ENCODE measurements around the gene CAPN1.
"Not testable (repeated sequence)": the region's sequence is repeated elsewhere in the genome, so short reads cannot be mapped to it uniquely, and the experiment has no call there.

CAPN1 gene

GRCh38 chr11:65219930-65220213 is 38.1 kb downstream of the CAPN1 start:
- FAIRE-seq: no peak

- no peak for FAIRE-seq
Measured at GRCh38 chr11:65221026-65221425, 39.3 kb downstream of the CAPN1 start.

GRCh38 chr11:65223011-65223410 is 41.3 kb downstream of the CAPN1 start:
- FAIRE-seq: no peak

DNA sequence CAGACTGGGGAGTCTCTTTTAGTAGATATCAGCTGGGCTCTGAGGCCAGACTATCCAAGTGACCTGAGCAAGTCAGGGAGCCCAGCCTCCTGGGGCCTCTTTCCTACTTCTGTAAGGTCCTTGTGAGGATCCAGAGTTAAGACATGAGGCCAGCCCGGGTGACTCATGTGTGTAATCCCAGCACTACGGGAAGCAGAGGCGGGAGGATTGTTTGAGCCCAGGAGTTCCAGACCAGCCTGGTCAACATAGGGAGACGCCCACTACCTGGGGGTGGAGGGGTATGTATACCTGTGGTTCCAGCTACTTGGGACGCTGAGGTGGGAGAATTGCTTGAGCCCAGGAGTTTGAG is 43.2 kb downstream of the CAPN1 start:
- no peak for FAIRE-seq

DNA sequence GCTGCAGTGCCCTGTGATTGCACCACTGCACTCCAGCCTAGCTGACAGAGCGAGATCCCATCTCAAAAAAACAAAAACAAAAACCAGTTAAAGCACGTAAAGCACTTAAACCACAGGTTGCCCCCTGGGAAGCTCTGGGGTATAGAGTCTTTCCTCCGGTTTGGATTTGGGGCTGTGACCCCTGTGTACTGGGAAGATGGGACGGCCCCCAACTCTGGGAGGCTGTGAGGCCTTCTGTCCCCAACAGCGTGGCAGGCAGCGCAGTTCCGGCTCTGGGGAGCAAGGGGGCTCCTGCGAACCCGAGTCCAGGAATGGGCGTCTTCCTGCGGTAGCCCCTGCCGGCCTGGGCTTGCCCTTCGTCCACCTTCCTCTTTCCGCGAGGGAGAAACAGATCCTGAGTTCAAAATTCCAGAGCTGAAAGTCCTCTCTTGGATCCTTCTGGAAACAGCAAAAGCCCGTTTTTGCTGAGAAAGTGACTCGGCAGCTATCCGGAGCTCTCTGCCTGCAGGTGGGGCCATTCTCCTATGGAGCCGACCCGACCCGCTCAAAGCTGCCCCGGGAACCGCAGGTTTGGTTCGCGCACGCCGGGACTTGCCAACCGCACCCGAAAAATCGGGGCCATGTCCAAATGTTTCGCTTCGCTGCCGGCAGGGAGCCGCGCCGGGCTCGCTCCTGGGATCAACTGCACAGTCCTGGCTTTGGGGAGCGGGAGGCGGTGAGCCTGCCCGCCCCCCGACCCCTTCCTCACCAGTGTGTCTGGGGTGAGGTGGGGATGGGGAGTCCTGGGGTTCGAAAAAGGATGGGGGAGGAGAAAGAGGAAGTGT is 43.8 kb downstream of the CAPN1 start:
- FAIRE-seq: no peak

GRCh38 chr11:65226103-65226442 is 44.3 kb downstream of the CAPN1 start:
- FAIRE-seq: no peak

DNA sequence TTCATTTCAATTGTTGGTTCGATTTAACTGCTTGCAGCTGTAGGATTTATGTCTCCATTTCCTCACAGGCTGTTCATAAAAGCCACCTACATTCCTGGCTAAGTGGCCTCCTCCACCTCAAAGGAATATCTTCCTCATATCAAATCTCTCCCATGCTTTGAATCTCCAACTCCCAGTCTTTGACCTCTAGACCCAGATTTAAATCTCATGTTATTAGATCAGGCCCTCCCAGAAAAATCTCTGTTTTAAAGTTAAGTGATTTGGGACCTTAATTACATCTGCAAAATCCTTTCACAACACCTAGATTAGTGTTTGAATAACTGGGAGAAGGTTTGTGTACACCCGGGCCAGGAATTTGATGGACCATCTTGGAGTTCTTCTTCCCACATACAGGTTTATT is 46.2 kb downstream of the CAPN1 start:
- FAIRE-seq: no peak

DNA sequence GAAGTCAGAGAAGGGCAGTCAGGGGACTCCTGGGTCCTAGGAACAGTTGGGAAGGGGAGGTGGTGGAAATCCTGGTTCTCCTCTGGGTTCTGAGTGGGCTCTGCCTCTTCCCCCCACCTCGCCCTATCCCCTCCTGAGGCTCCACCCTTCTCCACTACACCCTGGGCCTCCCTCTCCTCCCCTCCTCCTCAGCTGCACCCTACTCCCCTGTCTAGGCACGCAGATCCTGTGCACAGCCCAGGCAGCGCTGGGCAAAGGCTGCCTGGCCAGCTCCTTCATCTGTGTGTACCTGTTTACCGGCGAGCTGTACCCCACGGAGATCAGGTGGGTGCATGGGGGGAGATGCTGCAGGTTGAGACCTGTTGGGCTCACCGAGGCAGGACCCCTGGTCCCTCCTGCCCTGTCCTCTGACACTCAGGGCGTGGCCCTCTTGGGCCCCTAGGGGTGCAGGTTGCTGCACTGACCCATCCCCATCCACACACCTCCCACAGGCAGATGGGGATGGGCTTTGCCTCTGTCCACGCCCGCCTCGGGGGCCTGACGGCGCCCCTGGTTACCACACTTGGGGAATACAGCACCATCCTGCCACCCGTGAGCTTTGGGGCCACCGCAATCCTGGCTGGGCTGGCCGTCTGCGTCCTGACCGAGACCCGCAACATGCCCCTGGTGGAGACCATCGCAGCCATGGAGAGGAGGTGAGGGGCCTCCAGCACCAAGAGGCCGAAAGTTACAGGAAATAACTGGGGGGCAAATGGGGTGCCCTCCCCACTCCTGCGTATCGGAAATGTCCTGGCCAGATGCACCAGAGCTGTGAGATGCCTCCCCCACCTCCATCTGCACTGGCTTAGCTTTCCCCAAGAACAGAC is 54.7 kb downstream of the CAPN1 start:
- FAIRE-seq: no peak

DNA sequence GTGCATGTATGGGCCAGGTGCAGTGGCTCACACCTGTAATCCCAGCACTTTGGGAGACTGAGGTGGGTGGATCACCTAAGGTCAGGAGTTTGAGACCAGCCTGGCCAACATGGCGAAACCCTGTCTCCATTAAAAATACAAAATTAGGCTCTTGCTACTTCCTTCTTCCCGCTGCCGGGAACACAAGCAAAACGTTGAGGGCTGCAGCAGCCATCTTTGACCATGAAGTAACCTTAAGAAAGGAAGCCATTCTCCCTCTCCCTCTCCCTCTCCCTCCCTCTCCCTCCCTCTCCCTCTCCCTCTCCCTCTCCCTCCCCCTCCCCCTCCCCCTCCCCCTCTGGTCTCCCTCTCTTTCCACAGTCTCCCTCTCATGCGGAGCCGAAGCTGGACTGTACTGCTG is 56.6 kb downstream of the CAPN1 start:
- FAIRE-seq: not testable (repeated sequence)

DNA sequence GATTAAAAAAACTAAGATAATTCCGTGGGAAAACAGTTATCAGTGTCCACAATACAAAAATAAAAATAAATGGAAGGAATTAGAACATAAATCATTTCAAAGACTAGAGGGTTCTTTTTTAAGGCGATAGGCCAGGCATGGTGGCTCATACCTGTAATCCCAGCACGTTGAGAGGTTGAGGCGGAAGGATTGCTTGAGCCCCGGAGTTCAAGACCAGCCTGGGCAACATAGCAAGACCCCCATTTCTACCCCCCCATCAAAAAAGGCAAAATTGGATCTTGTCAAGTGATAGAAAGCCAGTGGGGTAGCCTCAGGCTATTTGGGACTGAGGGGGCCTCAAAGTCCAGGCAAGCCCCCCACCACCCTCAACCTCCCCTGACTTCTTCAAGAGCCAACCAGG is 59.4 kb downstream of the CAPN1 start:
- FAIRE-seq: no peak

- FAIRE-seq: no peak
Measured at GRCh38 chr11:65241692-65242091, 60.0 kb downstream of the CAPN1 start.

DNA sequence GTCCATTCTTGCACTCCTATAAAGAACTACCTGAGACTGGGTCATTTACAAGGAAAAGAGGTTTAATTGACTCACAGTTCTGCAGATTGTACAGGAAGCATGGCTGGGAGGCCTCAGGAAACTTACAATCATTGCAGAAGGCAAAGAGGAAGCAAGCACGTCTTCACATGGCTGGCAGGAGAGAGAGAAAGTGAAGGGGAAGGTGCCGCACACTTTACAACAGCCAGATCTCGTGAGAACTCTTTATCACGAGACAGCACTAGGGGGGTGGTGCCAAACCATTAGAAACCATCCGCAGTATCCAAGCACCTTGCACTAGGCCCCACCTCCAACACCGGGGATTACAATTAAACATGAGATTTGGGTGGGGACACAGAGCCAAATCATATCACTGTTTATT is 60.7 kb downstream of the CAPN1 start:
- no peak for FAIRE-seq

DNA sequence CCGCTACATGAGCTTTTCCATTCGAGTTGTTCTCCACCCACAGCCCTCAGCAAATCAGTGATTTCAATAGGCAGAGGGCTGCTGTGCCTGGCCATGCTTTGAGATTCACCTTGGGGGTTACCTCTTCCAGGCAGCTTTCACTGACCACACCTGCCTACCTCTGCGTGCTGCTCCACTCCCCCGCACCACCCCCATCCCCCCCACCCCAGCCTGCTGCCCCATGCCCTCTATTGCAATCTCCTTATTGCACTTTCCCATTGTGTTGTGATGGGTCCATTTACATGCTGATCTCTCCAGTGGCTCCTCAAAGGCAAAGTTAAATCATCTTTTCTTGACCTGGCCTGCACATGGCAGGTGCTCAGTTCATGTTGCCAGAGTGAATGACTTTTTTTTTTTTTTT is 62.1 kb downstream of the CAPN1 start:
- no peak for FAIRE-seq

- FAIRE-seq: not testable (repeated sequence)
Measured at GRCh38 chr11:65245046-65245445, 63.3 kb downstream of the CAPN1 start.

GRCh38 chr11:65246506-65246905 is 64.8 kb downstream of the CAPN1 start:
- no peak for FAIRE-seq

DNA sequence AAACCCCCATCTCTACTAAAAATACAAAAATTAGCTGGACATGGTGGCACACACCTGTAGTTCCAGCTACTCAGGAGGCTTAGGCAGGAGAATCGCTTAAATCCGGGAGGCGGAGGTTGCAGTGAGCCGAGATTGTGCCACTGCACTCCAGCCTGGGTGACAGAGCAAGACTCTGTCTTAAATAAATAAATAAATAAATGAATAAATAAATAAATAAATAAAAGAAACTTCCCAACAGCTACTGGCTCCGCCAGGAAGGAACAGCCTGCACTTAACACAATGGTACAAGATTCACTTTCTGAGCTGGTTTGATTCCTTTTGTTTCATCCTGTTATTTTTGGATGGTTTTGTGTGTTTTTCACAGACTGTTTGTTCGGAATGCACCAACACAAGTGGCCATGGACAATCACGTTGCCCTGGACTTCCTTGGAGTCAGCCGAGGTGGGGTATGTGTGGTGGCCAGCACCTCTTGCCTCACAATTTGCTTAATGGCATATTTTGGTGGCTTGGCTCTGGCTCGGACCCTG is 66.5 kb downstream of the CAPN1 start:
- FAIRE-seq: not testable (repeated sequence)

DNA sequence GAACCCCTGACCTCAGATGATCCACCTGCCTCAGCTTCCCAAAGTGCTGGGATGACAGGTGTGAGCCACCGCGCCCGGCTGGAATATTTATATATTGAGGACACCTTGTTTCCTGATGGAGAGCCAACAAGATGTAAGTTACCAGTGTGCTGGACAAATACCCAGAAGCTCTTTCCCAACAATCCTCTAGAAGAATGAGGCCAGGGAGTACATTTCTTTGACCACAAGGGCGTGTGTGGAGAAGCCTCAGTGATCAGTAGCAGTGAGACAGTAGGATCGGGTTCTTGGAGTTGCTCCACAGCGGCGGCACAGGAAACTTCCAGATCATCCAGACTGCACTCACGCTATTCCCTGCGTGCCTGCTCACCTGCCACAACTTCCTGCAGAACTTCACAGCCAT is 69.7 kb downstream of the CAPN1 start:
- FAIRE-seq: no peak

GRCh38 chr11:65254724-65255123 is 73.0 kb downstream of the CAPN1 start:
- no peak for FAIRE-seq

- no peak for FAIRE-seq
Measured at GRCh38 chr11:65258988-65259387, 77.3 kb downstream of the CAPN1 start.

DNA sequence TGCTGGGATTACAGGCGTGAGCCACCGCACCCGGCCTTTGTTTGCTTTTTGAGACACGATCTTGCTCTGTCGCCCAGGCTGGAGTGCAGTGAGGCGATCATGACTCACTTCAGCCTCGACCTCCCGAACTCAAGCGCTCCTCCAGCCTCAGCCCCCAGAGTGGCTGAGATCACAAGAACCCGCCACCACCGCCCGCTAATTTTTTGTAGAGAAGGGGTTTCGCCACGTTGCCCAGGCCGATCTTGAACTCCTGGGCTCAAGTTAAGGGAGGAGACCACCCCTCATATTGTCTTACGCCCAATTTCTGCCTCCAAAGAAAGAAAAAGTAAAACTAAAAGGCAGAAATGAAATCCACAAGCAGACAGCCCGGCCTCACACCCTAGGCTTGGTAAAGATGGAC is 78.6 kb downstream of the CAPN1 start:
- FAIRE-seq: no peak

- no peak for FAIRE-seq
Measured at GRCh38 chr11:65260756-65261590, 79.2 kb downstream of the CAPN1 start.

Measured in A204.1 (cell line).